Keratinocyte (primary cell): ENCODE measurements around the gene SLC20A1. TPM values are rescaled to one million over a fixed set of nuclear protein-coding genes. Genes with fewer than 3 reads are reported as not detected.
A peak's percentile ranks its signal among the peaks of the same experiment; 100 is the strongest.

Experiments
- DNase-seq: peaks from one replicate; pipeline ENCODE4 v3.0.0-alpha.2; 2011; ENCODE audit warnings: low read depth, missing footprints, low spot score
- FAIRE-seq: peaks from 2 replicates; lab custom pipeline; 2011; peaks lifted over from hg19 to GRCh38; lab: Jason Lieb, UNC
- H2AFZ ChIP-seq: 2 replicates; pipeline ENCODE4 v1.6.0; 2012; ENCODE audit warnings: low read length, control low read depth, inconsistent platforms; ENCODE audit not compliant: control insufficient read depth
- H3K27ac ChIP-seq: 2 replicates; pipeline ENCODE4 v1.5.1; 2011; ENCODE audit warnings: low read length; ENCODE audit not compliant: control insufficient read depth, insufficient read depth
- H3K27me3 ChIP-seq: 3 replicates; pipeline ENCODE4 v1.6.0; 2011; ENCODE audit warnings: low read length; ENCODE audit not compliant: control insufficient read depth, insufficient read depth; ENCODE audit errors: extremely low read depth
- H3K36me3 ChIP-seq, 2 experiments: 2 replicates in 1 of 2; 3 replicates in 1 of 2; pipeline ENCODE4 v1.5.1; 2011; ENCODE audit warnings: low read length in 2 of 2, mild to moderate bottlenecking in 1 of 2; ENCODE audit not compliant: control insufficient read depth in 2 of 2, insufficient read depth in 2 of 2; ENCODE audit errors: extremely low read depth in 1 of 2
- H3K4me1 ChIP-seq: 3 replicates; pipeline ENCODE4 v1.5.1; 2011; ENCODE audit warnings: low read length; ENCODE audit not compliant: control insufficient read depth, insufficient read depth; ENCODE audit errors: extremely low read depth
- H3K4me2 ChIP-seq: 3 replicates; pipeline ENCODE4 v1.6.0; 2011; ENCODE audit warnings: low read depth, low read length; ENCODE audit not compliant: control insufficient read depth, insufficient read depth; ENCODE audit errors: extremely low read depth
- H3K4me3 ChIP-seq, 3 experiments: fragments of 200-600 bp in 1 of 3; sonication (generic) in 1 of 3; 2 replicates in 2 of 3; 3 replicates in 1 of 3; pipeline ENCODE4 v1.5.1; 2011 to 2016; ENCODE audit warnings: low read length in 3 of 3, mild to moderate bottlenecking in 3 of 3, control low read depth in 2 of 3, inconsistent platforms in 1 of 3, low read depth in 1 of 3, mixed read lengths in 1 of 3, mixed run types in 1 of 3, moderate library complexity in 1 of 3; ENCODE audit not compliant: control insufficient read depth in 2 of 3, insufficient read depth in 2 of 3; ENCODE audit errors: extremely low read depth in 1 of 3
- H3K79me2 ChIP-seq: 2 replicates; pipeline ENCODE4 v1.6.0; 2012; ENCODE audit warnings: low read length; ENCODE audit not compliant: control insufficient read depth, insufficient read depth
- H3K9ac ChIP-seq: 3 replicates; pipeline ENCODE4 v1.6.0; 2011; ENCODE audit warnings: low read length; ENCODE audit not compliant: control insufficient read depth, insufficient read depth; ENCODE audit errors: extremely low read depth
- H3K9me1 ChIP-seq: 3 replicates; pipeline ENCODE4 v1.6.0; 2011; ENCODE audit warnings: low read length; ENCODE audit not compliant: control insufficient read depth, insufficient read depth; ENCODE audit errors: extremely low read depth
- H3K9me3 ChIP-seq: 2 replicates; pipeline ENCODE4 v1.5.1; 2012; ENCODE audit warnings: low read depth, low read length; ENCODE audit not compliant: control insufficient read depth
- H4K20me1 ChIP-seq: 3 replicates; pipeline ENCODE4 v1.6.0; 2011; ENCODE audit warnings: low read length; ENCODE audit not compliant: control insufficient read depth, insufficient read depth; ENCODE audit errors: extremely low read depth
- EZH2 ChIP-seq: IDR thresholded peaks from one replicate; pipeline ENCODE4 v1.6.1; 2012; ENCODE audit warnings: inconsistent platforms, mild to moderate bottlenecking, low read length, moderate library complexity
- dilution Hi-C: fragments of 300-500 bp; cut with MboI; formaldehyde crosslinking; loops from one replicate; pipeline ENCODE4 v1.7.0; 2020; ENCODE audit warnings: low sequenced_read_pairs; ENCODE audit not compliant: extremely low pct_ligation_motif_present
- polyA plus RNA-seq, 5 experiments: library from polyadenylated mRNA; depleted of rRNA in 3 of 5; stranded (reverse) in 3 of 5; stranded (forward) in 1 of 5; unstranded in 1 of 5; fragments of >200 nt; gene quantifications; 1 replicate in 1 of 5; 2 replicates in 3 of 5; 3 replicates in 1 of 5; pipeline versions ENCODE4 v1.2.1 to v1.2.3, GENCODE V29; 2011 to 2012; ENCODE audit warnings: missing spikeins in 2 of 5, low read depth in 1 of 5, low replicate concordance in 1 of 5
- TF ChIP-seq, protein P1 (sequence below), 3 experiments: IDR thresholded peaks in 1 of 3; conservative IDR thresholded peaks in 1 of 3; optimal IDR thresholded peaks in 1 of 3; 2 replicates in 2 of 3; 3 replicates in 1 of 3; pipeline versions ENCODE3 to v1.5.1; 2011; ENCODE audit warnings: low read length in 3 of 3, mild to moderate bottlenecking in 3 of 3, moderate library complexity in 2 of 3, control low read depth in 1 of 3, inconsistent platforms in 1 of 3; ENCODE audit not compliant: insufficient read depth in 2 of 3; ENCODE audit errors: extremely low read depth in 1 of 3

The SLC20A1 gene
- polyA plus RNA-seq, 1 donor (not counting 4 experiments of a cell fraction or from before 2014, with no cell fraction given): 265 TPM

DNA sequence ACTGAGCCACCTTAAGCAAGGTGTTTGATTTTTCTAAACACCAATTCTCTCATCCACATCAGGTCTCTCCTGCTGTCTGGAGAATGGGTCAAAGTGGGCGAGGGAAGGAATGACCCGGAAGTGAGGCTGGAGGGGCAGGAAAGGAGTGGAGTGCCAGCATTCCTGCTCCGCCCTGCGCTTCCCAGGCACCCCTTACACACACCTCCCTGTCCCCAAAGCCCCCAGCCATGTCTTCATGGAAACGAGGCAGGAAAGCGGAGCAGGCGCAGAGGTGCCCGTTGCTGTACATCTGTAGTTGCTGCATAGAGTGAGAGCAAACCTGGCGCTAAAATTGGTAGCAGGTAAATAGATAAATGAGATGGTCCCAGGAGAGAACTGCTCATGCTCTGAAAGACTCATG is 47.9 kb downstream of the SLC20A1 start:
- H3K4me2 ChIP-seq: no peak overlapping the region
- DNase-seq: no peak
- H3K4me1 ChIP-seq: peaks cover 26% of the 10 kb centered on the region
- H4K20me1 ChIP-seq: no peaks in the 10 kb centered on the region
- H3K9ac ChIP-seq: no peak overlapping the region
- no peaks in the 10 kb centered on the region for H3K36me3 ChIP-seq
- H2AFZ ChIP-seq: no peak overlapping the region
- H3K4me3 ChIP-seq: no peak overlapping the region
- H3K27me3 ChIP-seq: no peaks in the 10 kb centered on the region
- H3K79me2 ChIP-seq: no peaks in the 10 kb centered on the region
- H3K9me3 ChIP-seq: no peaks in the 10 kb centered on the region
- H3K27ac ChIP-seq: peak overlapping the region; percentile 95
- no peak for FAIRE-seq
- TF ChIP-seq, protein P1, sequence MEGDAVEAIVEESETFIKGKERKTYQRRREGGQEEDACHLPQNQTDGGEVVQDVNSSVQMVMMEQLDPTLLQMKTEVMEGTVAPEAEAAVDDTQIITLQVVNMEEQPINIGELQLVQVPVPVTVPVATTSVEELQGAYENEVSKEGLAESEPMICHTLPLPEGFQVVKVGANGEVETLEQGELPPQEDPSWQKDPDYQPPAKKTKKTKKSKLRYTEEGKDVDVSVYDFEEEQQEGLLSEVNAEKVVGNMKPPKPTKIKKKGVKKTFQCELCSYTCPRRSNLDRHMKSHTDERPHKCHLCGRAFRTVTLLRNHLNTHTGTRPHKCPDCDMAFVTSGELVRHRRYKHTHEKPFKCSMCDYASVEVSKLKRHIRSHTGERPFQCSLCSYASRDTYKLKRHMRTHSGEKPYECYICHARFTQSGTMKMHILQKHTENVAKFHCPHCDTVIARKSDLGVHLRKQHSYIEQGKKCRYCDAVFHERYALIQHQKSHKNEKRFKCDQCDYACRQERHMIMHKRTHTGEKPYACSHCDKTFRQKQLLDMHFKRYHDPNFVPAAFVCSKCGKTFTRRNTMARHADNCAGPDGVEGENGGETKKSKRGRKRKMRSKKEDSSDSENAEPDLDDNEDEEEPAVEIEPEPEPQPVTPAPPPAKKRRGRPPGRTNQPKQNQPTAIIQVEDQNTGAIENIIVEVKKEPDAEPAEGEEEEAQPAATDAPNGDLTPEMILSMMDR (optimal IDR thresholded peaks at IDR 0.05 in 1 of 3, IDR thresholded peaks at IDR 0.05 in 1 of 3, conservative IDR thresholded peaks at IDR 0.05 in 1 of 3; ENCODE audit: extremely low read depth in 1 of 3, insufficient read depth in 2 of 3, low read length in 3 of 3): no peak
- no peak for TF ChIP-seq EZH2
- H3K9me1 ChIP-seq: no peaks in the 10 kb centered on the region
- dilution Hi-C loops: no loop called here

- Histone ChIP-seq H3K9me1 (no peaks in the 10 kb centered on the region), H3K4me3 (no peak overlapping the region), H3K4me1 (peaks cover 26% of the 10 kb centered on the region), H3K36me3 (no peaks in the 10 kb centered on the region), H2AFZ (no peak overlapping the region), H4K20me1 (no peaks in the 10 kb centered on the region), H3K27me3 (no peaks in the 10 kb centered on the region), H3K27ac (no peak overlapping the region), H3K9ac (no peak overlapping the region), H3K9me3 (no peaks in the 10 kb centered on the region), H3K4me2 (no peak overlapping the region), H3K79me2 (no peaks in the 10 kb centered on the region)
- dilution Hi-C loops: no loop called here
- FAIRE-seq: no peak
- no peak for DNase-seq
- TF ChIP-seq, protein P1 (optimal IDR thresholded peaks at IDR 0.05 in 1 of 3, IDR thresholded peaks at IDR 0.05 in 1 of 3, conservative IDR thresholded peaks at IDR 0.05 in 1 of 3; ENCODE audit: extremely low read depth in 1 of 3, insufficient read depth in 2 of 3, low read length in 3 of 3): no peak
- TF ChIP-seq EZH2: no peak
Observed at GRCh38 chr2:112694182-112694581, 48.4 kb downstream of the SLC20A1 start.
